Tibial artery (tissue), 4 donors: ENCODE measurements around the gene GLT1D1.

Experiments
- DNase-seq, 2 donors: peaks; one replicate each; pipeline ENCODE4 v3.0.0-alpha.2; 2019
- H3K27ac ChIP-seq, 2 donors: fragments of 200-600 bp; sonication (generic) in 1 of 2; 1 replicate in 1 of 2; 2 replicates in 1 of 2; pipeline ENCODE4 v1.5.1; 2018 to 2019; ENCODE audit warnings: mild to moderate bottlenecking in 1 of 2
- H3K27me3 ChIP-seq, 2 donors: fragments of 200-600 bp; sonication (generic) in 1 of 2; one replicate each; pipeline versions ENCODE4 v1.5.1 to v1.6.0; 2016 to 2019
- H3K36me3 ChIP-seq, 3 donors: fragments of 200-600 bp; sonication (generic) in 2 of 3; one replicate each; pipeline ENCODE4 v1.5.1; 2016 to 2019; ENCODE audit warnings: mild to moderate bottlenecking in 2 of 3
- H3K4me1 ChIP-seq, 4 donors: fragments of 200-600 bp; sonication (generic) in 2 of 4; 1 replicate in 3 of 4; 2 replicates in 1 of 4; pipeline ENCODE4 v1.5.1; 2016 to 2019
- H3K4me3 ChIP-seq, 2 donors: fragments of 200-600 bp; sonication (generic) in 1 of 2; 1 replicate in 1 of 2; 2 replicates in 1 of 2; pipeline ENCODE4 v1.5.1; 2018 to 2019; ENCODE audit warnings: mild to moderate bottlenecking in 2 of 2
- H3K9me3 ChIP-seq, 3 donors: fragments of 200-600 bp; sonication (generic) in 1 of 3; one replicate each; pipeline ENCODE4 v1.5.1; 2016 to 2019
- CTCF ChIP-seq, 2 experiments: fragments of 200-600 bp in 1 of 2; fragments of 450-650 bp in 1 of 2; IDR thresholded peaks; one replicate each; pipeline ENCODE4 v1.5.1; 2017 to 2019; ENCODE audit warnings: antibody characterized with exemption in 2 of 2, mild to moderate bottlenecking in 1 of 2, moderate library complexity in 1 of 2
- intact Hi-C: fragments of 100-400 bp; cut with DNase I; formaldehyde crosslinking; loops from one replicate; pipeline ENCODE4 v1.15.0; 2023; ENCODE audit warnings: low total_unique reads

Gene GLT1D1

GRCh38 chr12:128920468-128920867, 67.2 kb downstream of the GLT1D1 start:
- H3K9me3 ChIP-seq: no peaks in the 10 kb centered on the region
- peak overlapping the region; percentile 21 to 50 for H3K27ac ChIP-seq
- DNase-seq: peak in 1 of 2 donors; percentile 71
- no peaks in the 10 kb centered on the region for H3K36me3 ChIP-seq
- H3K4me1 ChIP-seq: peaks cover 0 to 9% (median 1%) of the 10 kb centered on the region in 4 donors
- TF ChIP-seq CTCF (IDR thresholded peaks at IDR 0.05): no peak
- H3K27me3 ChIP-seq: no peaks in the 10 kb centered on the region
- no peak overlapping the region for H3K4me3 ChIP-seq
- intact Hi-C loops: no loop called here

GRCh38 chr12:128928361-128928760, 75.1 kb downstream of the GLT1D1 start:
- Histone ChIP-seq H3K9me3 (no peaks in the 10 kb centered on the region), H3K27ac (no peak overlapping the region), H3K4me1 (no peaks in the 10 kb centered on the region), H3K4me3 (no peak overlapping the region), H3K27me3 (no peaks in the 10 kb centered on the region), H3K36me3 (no peaks in the 10 kb centered on the region)
- intact Hi-C loops: no loop called here
- no peak for DNase-seq
- TF ChIP-seq CTCF (IDR thresholded peaks at IDR 0.05): no peak

- intact Hi-C loops: no loop called here
- no peaks in the 10 kb centered on the region for H3K4me1 ChIP-seq
- no peak overlapping the region for H3K27ac ChIP-seq
- no peak for DNase-seq
- H3K4me3 ChIP-seq: no peak overlapping the region
- TF ChIP-seq CTCF (IDR thresholded peaks at IDR 0.05): no peak
- H3K9me3 ChIP-seq: no peaks in the 10 kb centered on the region
- H3K36me3 ChIP-seq: no peaks in the 10 kb centered on the region
- no peaks in the 10 kb centered on the region for H3K27me3 ChIP-seq
Observed at GRCh38 chr12:128929057-128929456, 75.8 kb downstream of the GLT1D1 start.

- Histone ChIP-seq H3K4me1 (no peaks in the 10 kb centered on the region), H3K9me3 (no peaks in the 10 kb centered on the region), H3K36me3 (no peaks in the 10 kb centered on the region), H3K4me3 (no peak overlapping the region), H3K27me3 (no peaks in the 10 kb centered on the region), H3K27ac (no peak overlapping the region)
- no peak for DNase-seq
- intact Hi-C loops: no loop called here
- TF ChIP-seq CTCF (IDR thresholded peaks at IDR 0.05): no peak
Observed at GRCh38 chr12:128930606-128931005, 77.3 kb downstream of the GLT1D1 start.

GRCh38 chr12:128932521-128932920, 79.2 kb downstream of the GLT1D1 start:
- TF ChIP-seq CTCF (IDR thresholded peaks at IDR 0.05): no peak
- no peak for DNase-seq
- no peaks in the 10 kb centered on the region for H3K4me1 ChIP-seq
- H3K27ac ChIP-seq: no peak overlapping the region
- no peaks in the 10 kb centered on the region for H3K9me3 ChIP-seq
- intact Hi-C loops: no loop called here
- H3K27me3 ChIP-seq: no peaks in the 10 kb centered on the region
- no peaks in the 10 kb centered on the region for H3K36me3 ChIP-seq
- no peak overlapping the region for H3K4me3 ChIP-seq

GRCh38 chr12:128933039-128933438, 79.8 kb downstream of the GLT1D1 start:
- Histone ChIP-seq H3K27me3 (no peaks in the 10 kb centered on the region), H3K36me3 (no peaks in the 10 kb centered on the region), H3K4me1 (no peaks in the 10 kb centered on the region), H3K4me3 (no peak overlapping the region), H3K27ac (no peak overlapping the region), H3K9me3 (no peaks in the 10 kb centered on the region)
- TF ChIP-seq CTCF (IDR thresholded peaks at IDR 0.05): no peak
- DNase-seq: no peak
- intact Hi-C loops: no loop called here
